Activated CD8-positive, alpha-beta memory T cell treated with anti-CD3 and anti-CD28 coated beads, Interleukin-2, amount 50 U/mL, for 4 hours (primary cell): Measurements from ENCODE around the gene ABCA7.

Experiments
- DNase-seq: peaks from one replicate; pipeline ENCODE4 v3.0.0-alpha.2; 2020

Gene ABCA7, protein sequence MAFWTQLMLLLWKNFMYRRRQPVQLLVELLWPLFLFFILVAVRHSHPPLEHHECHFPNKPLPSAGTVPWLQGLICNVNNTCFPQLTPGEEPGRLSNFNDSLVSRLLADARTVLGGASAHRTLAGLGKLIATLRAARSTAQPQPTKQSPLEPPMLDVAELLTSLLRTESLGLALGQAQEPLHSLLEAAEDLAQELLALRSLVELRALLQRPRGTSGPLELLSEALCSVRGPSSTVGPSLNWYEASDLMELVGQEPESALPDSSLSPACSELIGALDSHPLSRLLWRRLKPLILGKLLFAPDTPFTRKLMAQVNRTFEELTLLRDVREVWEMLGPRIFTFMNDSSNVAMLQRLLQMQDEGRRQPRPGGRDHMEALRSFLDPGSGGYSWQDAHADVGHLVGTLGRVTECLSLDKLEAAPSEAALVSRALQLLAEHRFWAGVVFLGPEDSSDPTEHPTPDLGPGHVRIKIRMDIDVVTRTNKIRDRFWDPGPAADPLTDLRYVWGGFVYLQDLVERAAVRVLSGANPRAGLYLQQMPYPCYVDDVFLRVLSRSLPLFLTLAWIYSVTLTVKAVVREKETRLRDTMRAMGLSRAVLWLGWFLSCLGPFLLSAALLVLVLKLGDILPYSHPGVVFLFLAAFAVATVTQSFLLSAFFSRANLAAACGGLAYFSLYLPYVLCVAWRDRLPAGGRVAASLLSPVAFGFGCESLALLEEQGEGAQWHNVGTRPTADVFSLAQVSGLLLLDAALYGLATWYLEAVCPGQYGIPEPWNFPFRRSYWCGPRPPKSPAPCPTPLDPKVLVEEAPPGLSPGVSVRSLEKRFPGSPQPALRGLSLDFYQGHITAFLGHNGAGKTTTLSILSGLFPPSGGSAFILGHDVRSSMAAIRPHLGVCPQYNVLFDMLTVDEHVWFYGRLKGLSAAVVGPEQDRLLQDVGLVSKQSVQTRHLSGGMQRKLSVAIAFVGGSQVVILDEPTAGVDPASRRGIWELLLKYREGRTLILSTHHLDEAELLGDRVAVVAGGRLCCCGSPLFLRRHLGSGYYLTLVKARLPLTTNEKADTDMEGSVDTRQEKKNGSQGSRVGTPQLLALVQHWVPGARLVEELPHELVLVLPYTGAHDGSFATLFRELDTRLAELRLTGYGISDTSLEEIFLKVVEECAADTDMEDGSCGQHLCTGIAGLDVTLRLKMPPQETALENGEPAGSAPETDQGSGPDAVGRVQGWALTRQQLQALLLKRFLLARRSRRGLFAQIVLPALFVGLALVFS (N-terminal part only)

DNA sequence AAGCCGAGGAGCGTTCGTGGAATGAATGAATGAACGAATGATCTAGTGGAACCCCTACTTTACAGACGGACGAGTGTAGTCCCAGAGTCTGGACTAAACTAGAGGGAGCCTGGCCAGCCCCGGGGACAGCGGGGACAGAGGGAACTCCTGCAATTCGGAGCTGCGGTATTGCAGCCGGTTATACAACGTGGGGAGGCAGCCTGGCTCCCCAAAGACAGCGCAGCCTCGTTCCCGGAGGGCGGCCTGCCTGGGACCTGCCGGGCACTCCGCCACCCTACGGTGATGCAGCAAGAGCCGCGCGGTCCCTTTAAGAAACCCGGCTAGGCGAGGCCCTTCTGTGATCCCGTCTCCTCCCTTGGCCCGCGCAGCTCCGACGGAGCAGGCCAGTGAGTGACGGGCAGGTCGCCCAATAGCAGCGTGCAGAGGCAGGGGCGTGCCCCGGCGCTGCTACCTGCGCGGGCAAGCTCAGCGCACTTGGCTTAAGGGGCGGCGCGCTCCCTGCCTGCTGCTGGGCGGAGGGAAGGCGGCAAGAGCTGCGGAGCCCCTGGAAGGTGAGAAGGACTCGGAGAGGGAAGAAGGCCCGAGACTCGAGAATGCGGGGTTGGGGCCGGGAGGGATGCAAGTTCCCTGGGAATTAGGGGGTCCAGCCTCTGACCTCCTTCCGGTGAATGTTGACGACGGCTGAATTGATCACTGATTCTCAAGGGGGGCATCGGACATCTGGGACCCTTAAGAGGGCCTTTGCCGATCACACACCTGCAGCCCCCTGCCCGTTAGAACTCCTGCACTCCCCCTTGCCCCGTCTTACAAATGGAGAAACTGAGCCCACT, at the start of gene ABCA7:
Gene ABCA7, plus strand, starts transcription at position 462 of the 830 bp plus-strand sequence. CDS start 1,255 bp downstream, outside the sequence.
- peak; percentile 100 for DNase-seq

DNA sequence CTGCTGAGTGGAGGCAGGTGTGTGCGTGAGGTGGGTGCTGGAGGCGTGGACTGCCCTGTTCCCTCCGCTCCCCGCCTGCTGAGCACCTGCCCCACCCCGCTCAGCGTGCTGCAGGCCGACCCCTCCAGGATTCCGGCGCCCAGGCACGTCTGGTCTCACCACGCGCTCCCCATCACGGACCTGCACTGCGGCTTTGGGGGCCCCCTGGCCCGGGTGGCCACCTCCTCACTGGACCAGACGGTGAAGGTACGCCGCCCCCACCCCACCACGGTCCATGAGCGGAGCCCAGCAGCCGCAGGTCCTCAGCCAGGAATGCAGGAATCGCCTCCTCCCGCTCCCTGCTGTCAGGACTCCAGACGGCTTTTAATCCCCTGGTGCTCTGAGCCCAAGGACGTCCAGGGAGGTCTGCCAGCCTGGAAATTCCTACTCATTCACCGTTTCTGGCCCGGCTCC, 49.8 kb upstream of the ABCA7 start:
- no peak for DNase-seq

DNA sequence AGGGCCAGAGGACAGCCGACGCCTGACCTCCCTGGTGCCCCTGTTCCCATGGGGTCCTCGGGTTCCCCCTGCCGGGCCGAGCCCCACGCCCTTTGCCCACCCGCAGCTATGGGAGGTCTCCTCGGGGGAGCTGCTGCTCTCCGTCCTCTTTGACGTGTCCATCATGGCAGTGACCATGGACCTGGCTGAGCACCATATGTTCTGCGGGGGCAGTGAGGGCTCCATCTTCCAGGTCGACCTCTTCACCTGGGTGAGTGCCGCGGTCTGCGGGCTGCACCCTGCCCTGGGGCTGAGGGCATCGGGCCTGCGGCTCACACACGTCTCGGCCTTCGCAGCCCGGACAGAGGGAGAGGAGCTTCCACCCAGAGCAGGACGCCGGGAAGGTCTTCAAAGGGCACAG, 49.2 kb upstream of the ABCA7 start:
- no peak for DNase-seq

GRCh38 chr19:991174-991931, 48.6 kb upstream of the ABCA7 start:
- DNase-seq = peak; percentile 42

DNA sequence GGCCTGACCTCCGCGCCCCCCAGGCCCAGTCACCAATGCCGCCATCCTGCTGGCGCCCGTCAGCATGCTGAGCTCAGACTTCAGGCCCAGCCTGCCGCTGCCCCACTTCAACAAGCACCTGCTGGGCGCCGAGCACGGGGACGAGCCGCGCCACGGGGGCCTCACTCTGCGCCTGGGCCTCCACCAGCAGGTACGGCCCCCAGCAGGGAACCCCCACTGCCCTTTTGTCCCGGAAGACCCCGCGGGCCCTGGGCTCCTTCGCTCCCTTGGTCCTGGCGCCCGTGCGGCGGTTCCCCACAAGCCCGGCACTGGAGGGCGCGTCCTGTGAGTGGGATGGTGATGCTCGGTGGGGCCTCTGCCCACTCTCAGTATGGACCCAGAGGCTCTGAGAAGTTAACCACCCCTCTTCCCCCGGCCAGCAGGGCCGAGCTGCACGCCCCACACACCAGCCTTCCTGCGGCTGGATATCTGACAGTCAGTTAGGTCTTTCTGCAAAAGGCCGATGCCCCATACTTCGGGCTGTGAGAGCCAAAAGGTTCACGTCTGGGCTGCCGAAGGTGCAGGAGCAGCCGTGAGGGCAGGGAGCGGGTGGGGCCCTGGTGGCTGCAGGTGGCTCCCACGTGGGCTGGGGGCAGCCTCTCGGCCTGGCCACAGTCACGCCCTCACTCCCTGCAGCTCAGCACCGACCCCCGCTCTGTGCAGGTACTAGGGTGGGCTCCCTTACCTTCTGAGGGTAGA, 47.8 kb upstream of the ABCA7 start:
- DNase-seq = no peak

- no peak for DNase-seq
Observed at GRCh38 chr19:992670-993055, 47.2 kb upstream of the ABCA7 start.

DNA sequence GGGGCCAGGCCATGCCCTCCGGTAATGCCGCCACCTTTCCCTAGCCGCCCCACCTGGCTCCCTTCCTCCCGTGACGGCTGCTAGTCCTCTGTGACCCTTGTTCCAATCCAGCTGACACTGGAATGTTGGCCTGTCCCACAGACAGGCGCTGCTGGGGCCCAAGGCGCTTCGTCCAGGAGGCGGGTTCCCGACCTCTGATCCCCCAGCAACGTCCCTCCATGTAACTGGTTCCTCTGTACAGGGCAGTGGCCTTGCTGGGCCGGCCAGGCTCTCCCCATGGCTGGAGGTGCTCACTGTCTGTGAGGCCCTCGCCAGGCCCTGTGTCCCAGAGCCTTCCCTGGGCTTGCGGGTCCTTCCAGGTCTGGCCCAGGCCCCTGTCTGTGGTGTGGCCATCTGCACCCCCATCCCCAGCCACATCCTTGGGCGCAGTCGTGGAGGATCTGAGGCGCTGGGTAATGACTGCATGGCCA, 46.5 kb upstream of the ABCA7 start:
- DNase-seq = no peak

DNA sequence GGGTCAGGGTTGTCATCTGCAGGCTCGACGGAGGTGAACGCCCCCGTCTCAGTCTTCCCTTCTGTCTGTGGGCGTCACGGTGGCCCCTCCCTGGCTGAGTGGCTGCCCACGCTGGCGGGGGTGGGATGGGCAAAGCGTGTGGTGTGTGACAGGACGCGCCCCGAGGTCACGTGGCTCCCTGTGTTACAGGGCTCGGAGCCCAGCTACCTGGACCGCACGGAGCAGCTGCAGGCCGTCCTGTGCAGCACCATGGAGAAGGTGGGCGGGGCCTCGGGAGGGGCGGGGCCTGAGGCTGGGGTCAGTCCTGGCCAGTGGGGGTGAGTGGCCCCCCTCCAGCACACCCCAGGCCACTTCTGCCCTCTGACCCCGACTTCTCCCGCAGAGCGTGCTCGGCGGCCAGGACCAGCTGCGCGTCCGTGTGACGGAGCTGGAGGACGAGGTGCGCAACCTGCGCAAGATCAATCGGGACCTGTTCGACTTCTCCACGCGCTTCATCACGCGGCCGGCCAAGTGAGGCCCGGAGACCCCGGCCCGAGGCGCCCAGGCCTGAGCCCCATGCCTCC, 46.0 kb upstream of the ABCA7 start:
- DNase-seq = no peak

GRCh38 chr19:994516-994915, 45.4 kb upstream of the ABCA7 start:
- no peak for DNase-seq

- no peak for DNase-seq
Observed at GRCh38 chr19:995051-995827, 44.7 kb upstream of the ABCA7 start.

- DNase-seq = peak; percentile 81
Observed at GRCh38 chr19:996051-996838, 43.7 kb upstream of the ABCA7 start.

- DNase-seq = no peak
Observed at GRCh38 chr19:998064-998463, 41.8 kb upstream of the ABCA7 start.

- DNase-seq = no peak
Observed at GRCh38 chr19:999379-999719, 40.6 kb upstream of the ABCA7 start.

- peak; percentile 67 for DNase-seq
Observed at GRCh38 chr19:1000095-1000494, 39.8 kb upstream of the ABCA7 start, which contains the start of gene GRIN3B. GRIN3B (plus strand) TSS chr19:1000419; CDS start chr19:1000438, 19 bp downstream.

DNA sequence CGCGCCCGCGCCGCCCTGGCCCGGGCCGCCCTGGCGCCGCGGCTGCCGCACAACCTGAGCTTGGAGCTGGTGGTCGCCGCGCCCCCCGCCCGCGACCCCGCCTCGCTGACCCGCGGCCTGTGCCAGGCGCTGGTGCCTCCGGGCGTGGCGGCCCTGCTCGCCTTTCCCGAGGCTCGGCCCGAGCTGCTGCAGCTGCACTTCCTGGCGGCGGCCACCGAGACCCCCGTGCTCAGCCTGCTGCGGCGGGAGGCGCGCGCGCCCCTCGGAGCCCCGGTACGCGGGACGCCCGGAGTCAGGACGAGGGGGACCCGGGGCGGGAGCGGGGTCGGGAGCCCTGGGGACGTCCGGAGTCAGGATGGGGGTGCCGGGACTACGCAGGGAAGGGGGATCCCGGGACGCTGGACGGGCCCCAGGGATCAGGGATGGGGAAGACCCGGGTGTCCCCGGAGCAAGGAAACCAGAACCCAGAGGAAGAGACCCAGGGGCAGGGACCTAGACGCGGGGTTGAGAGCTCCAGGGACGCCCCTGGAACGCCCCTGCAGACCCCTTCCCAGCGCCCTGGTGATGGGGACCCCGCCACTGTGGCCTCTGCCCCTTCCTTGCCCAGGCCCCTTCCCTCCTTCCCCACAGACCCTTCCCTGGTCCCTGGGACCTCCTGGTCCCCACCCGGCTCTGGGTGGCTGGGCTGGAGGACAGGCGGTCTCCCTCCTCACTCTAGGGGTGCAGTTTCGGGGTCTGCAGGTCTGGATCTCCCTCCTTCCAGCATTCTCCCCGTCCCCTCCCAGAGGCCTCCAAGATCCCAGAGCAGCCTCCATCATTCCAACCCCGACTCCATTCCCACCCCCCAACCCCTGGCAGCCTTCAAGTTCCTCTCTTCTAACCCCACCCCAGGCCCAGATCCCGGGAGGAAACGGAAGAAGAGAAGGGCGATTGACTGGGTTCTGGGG, 39.0 kb upstream of the ABCA7 start:
- no peak for DNase-seq

DNA sequence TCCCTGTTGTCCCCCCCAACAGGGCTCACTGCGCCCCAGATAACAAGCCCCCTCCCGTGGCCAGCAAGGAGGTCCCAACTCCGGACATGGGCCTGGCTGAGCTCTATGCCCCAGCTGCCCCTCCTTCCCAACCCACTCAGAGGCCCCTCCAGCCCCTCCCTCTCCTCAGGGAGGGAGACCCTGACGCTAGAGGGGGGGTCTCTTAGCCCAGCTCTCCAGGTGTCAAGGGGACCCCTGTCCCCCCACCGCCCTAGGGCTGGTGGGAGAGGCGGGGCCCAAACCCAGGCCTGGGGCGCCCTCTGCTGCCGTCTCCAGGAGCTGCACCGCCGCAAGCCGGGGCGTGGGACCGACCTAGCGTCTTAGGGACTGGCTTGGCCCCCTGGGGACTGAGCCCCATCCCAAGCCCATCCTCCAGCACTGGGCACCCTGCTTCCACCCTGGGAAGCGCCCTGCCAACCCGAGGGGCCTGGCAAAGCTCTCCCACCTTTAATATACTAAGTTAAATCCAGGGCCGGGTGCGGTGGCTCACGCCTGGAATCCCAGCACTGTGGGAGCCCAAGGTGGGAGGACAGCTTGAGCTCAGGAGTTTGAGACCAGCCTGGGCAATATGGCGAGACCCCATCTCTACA, 38.3 kb upstream of the ABCA7 start:
- peak; percentile 78 for DNase-seq

- DNase-seq = no peak
Observed at GRCh38 chr19:1002600-1002999, 37.3 kb upstream of the ABCA7 start.
